Astrocyte of the spinal cord (primary cell): Measurements from ENCODE around the gene UBE2J2.

ENCODE experiments used
- DNase-seq: peaks from one replicate; pipeline ENCODE4 v3.0.0; 2011; ENCODE audit warnings: low read depth, low spot score
- H3K4me3 ChIP-seq: 2 replicates; pipeline ENCODE4 v1.5.1; 2011; ENCODE audit warnings: low read depth, mild to moderate bottlenecking, low read length, moderate library complexity
- CTCF ChIP-seq: IDR thresholded peaks from 2 replicates; pipeline ENCODE4 v1.5.1; 2012; ENCODE audit warnings: low read depth, mild to moderate bottlenecking, low read length, inconsistent platforms
- in situ Hi-C: cut with HindIII; loops from 2 replicates; pipeline ENCODE4 v1.10.0; 2017; ENCODE audit warnings: low sequenced_read_pairs

UBE2J2 gene

GRCh38 chr1:1273209-1273511 is 494 bp downstream of the UBE2J2 start:
- H3K4me3 ChIP-seq = peak overlapping the region; percentile 86
- in situ Hi-C loops = no loop called here
- no peak for TF ChIP-seq CTCF
- DNase-seq = no peak

- TF ChIP-seq CTCF = no peak
- in situ Hi-C loops = no loop called here
- peak overlapping the region; percentile 86 for H3K4me3 ChIP-seq
- no peak for DNase-seq
Measured at GRCh38 chr1:1272341-1273208, 1.1 kb downstream of the UBE2J2 start.

DNA sequence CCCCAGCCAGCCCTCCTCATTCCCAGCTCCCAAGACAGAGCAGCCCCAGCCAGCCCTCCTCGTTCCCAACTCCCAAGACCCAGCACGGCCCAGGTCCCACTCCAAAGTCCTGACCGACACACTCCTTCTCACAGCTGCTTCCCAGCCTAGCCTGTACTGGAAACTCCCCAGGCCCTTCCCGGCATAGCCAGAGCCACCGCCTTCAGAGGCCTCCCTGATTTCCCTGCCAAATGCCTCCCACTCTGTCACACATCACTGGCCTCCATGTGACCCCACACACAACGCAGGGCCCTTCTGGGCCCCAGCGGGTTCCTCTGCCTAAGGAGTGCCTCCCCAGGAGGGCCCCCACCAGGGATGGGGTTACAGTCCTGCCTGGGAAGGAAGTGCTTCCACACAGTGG is 2.8 kb downstream of the UBE2J2 start:
- no peak overlapping the region for H3K4me3 ChIP-seq
- TF ChIP-seq CTCF = no peak

DNA sequence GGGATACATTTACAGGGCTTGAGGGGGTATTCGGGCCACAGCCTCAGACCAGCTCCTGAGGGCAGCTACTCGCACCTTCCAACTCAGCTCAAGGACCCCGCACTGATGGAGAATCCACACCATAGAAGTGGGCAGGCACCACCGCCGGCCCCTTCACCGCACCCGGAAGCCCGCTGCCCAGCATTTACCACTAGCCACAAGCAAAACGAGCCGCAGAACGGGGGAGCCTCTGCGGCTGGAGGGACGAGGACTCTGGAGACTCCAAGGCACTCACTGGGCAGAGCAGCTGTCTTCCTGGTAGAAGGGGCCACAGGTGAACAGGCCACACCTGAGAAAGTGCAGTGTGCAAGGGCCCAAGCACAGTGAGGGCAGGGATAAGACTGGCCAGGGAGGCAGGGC is 5.4 kb downstream of the UBE2J2 start:
- TF ChIP-seq CTCF = no peak
- H3K4me3 ChIP-seq = no peak overlapping the region
- DNase-seq = no peak
- in situ Hi-C loops = no loop called here

More for the DNA sequence above, 2.8 kb downstream of the UBE2J2 start:
- DNase-seq = no peak
- in situ Hi-C loops = no loop called here

GRCh38 chr1:1267488-1268283 is 6.0 kb downstream of the UBE2J2 start:
- in situ Hi-C loops = no loop called here
- H3K4me3 ChIP-seq = no peak overlapping the region
- DNase-seq = no peak
- TF ChIP-seq CTCF = no peak

DNA sequence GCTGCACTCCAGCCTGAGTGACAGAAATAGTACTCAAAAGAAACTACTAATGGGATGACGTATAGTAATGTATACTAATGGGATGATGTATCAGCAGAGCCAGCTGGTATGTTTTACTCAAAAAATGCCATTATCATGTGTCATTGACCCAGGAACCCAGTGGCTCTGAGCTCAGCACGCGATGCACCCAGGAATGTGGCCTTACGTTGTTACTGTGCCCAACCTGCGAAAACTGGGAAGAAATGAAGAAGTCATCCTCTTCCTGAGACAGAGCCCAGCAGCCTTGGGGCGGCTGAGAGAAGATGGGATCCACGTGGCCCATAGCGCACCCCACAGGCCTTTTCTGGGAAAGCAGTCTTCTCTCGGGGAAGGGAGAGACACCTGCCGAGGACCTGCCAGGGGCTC is 8.8 kb downstream of the UBE2J2 start:
- TF ChIP-seq CTCF = peak; percentile 60
- DNase-seq = peak; percentile 95

More for the DNA sequence above, 8.8 kb downstream of the UBE2J2 start:
- H3K4me3 ChIP-seq = no peak overlapping the region
- in situ Hi-C loops = no loop called here
